Measurements from ENCODE around the gene SCNM1.

DNA sequence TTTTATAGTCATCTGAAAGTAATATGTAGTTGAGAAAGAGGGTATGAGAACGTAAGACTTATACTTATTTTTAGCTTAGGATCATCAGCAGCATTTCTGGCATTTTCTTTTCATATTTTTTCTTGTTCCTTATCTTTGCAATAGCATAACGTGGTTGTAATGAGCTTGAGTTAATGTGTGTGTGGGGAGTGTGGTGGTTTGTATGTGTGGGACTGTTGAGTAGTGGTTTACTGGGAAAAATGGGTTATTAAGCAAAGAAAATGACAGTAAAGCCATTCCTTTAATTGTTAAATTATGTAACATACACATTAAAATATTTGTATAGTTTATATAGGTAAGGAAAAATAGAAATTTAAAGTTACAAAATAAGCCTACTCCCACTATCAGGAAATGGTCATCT lies 47.6 kb downstream of the SCNM1 start:
- TF ChIP-seq, protein P1, sequence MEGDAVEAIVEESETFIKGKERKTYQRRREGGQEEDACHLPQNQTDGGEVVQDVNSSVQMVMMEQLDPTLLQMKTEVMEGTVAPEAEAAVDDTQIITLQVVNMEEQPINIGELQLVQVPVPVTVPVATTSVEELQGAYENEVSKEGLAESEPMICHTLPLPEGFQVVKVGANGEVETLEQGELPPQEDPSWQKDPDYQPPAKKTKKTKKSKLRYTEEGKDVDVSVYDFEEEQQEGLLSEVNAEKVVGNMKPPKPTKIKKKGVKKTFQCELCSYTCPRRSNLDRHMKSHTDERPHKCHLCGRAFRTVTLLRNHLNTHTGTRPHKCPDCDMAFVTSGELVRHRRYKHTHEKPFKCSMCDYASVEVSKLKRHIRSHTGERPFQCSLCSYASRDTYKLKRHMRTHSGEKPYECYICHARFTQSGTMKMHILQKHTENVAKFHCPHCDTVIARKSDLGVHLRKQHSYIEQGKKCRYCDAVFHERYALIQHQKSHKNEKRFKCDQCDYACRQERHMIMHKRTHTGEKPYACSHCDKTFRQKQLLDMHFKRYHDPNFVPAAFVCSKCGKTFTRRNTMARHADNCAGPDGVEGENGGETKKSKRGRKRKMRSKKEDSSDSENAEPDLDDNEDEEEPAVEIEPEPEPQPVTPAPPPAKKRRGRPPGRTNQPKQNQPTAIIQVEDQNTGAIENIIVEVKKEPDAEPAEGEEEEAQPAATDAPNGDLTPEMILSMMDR (conservative IDR thresholded peaks at IDR 0.05; ENCODE audit: low read length) = no peak
- no peak for TF ChIP-seq EZH2phosphoT487 (IDR thresholded peaks at IDR 0.05; ENCODE audit: borderline replicate concordance, low read depth, low read length)
